ENCODE data around the gene TRIM43. TPM values are rescaled to one million over a fixed set of nuclear protein-coding genes. Genes with fewer than 3 reads are reported as not detected.
"Not testable (repeated sequence)": the region's sequence is repeated elsewhere in the genome, so short reads cannot be mapped to it uniquely, and the experiment has no call there.

TRIM43 gene
- total RNA-seq, 2 donors from 2014 or later: not detected

DNA sequence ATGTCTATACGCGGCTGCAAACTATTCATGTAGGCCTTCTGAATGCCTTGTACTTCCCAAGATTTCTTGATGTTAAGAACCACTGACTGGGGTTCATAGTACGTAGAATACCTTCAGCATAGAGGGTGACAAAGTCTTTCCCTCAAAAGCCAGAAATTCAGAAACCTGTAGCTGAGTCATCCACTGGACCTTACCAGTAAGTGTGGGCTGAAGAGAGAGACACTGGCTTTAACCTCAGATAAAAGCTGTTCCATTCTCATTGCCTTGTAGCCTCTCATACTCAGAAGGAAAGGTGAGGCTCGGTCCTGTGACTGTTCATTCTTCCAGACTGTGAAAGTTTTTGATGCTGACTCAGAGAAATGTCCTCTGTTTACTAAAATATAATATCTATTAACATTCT, 9.5 kb downstream of the TRIM43 start:
- DNase-seq; H3K4me3 ChIP-seq (ENCODE audit: low read length); H3K9ac ChIP-seq (ENCODE audit: extremely low read depth, low read length, poor library complexity, severe bottlenecking); H3K9me3 ChIP-seq (ENCODE audit: control insufficient read depth, low read length); H3K27me3 ChIP-seq (ENCODE audit: control insufficient read depth, insufficient read depth, low read length, poor library complexity, severe bottlenecking); H3K4me3 Mint-ChIP-seq; H3K4me1 ChIP-seq (ENCODE audit: control insufficient read depth, insufficient read depth, low read length); H3K27ac ChIP-seq (ENCODE audit: low read depth, low read length); H3K36me3 Mint-ChIP-seq (ENCODE audit: low read depth); H3K27me3 Mint-ChIP-seq (ENCODE audit: insufficient read depth); H3K4me1 Mint-ChIP-seq; H3K9me3 Mint-ChIP-seq; H3K36me3 ChIP-seq (ENCODE audit: control insufficient read depth, insufficient read depth, low read length); H3K27ac Mint-ChIP-seq: not testable (repeated sequence)
- no CpG with 5 or more reads among the region's 4 CpGs for WGBS, 2 experiments (ENCODE audit: insufficient coverage in 1 of 2, insufficient read length in 1 of 2)

DNA sequence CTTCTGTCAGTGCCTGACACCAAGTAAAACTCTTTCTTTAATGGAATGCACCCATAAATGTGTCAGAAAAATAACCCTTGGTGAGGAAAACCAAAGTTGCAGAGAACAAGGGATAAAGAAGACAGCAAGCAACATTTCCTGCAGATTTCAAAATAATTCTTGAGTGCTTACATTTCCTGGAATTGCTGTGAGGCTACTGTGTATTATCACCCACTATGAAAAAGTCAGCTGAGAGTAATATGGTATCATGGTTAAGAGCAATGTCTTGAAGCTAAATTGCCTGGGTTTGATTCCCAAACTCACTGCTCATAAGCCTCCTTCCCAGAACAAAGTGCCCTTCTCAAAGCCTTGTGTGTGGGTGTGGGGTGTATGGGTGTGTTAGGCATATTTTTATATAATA, 10.3 kb downstream of the TRIM43 start:
- not testable (repeated sequence) for H3K4me3 Mint-ChIP-seq, H3K4me1 Mint-ChIP-seq

DNA sequence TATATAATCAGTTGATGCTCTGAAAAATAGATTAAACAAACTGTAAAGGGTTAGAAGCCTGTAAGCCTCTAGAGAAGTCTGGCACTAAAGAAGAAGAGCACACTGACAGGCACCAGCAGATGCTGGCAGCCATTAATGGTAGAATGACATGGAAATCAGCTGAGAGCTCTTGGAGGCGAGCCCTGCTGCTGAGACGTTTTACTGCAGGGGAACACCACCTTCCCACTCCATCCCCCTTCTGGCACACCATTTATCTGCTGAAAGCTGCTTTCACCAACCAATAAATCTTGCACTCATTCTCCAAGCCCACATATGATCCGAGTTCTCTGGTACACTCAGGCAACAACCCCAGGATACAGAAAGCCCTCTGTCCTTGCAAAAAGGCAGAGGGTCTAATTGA, 16.6 kb downstream of the TRIM43 start:
- not testable (repeated sequence) for H3K27ac Mint-ChIP-seq; H3K4me3 Mint-ChIP-seq; H3K27me3 ChIP-seq (ENCODE audit: control insufficient read depth, insufficient read depth, low read length, poor library complexity, severe bottlenecking); H3K4me1 ChIP-seq (ENCODE audit: control insufficient read depth, insufficient read depth, low read length); H3K27me3 Mint-ChIP-seq (ENCODE audit: insufficient read depth); DNase-seq; H3K27ac ChIP-seq (ENCODE audit: low read depth, low read length); H3K9me3 ChIP-seq (ENCODE audit: control insufficient read depth, low read length); H3K4me3 ChIP-seq (ENCODE audit: low read length); H3K9me3 Mint-ChIP-seq; H3K36me3 ChIP-seq (ENCODE audit: control insufficient read depth, insufficient read depth, low read length); H3K9ac ChIP-seq (ENCODE audit: extremely low read depth, low read length, poor library complexity, severe bottlenecking); H3K36me3 Mint-ChIP-seq (ENCODE audit: low read depth); H3K4me1 Mint-ChIP-seq
- WGBS, 2 experiments (ENCODE audit: insufficient coverage in 1 of 2, insufficient read length in 1 of 2): no CpG with 5 or more reads among the region's 3 CpGs

More for the DNA sequence above, 10.3 kb downstream of the TRIM43 start:
- H3K27me3 Mint-ChIP-seq (ENCODE audit: insufficient read depth); H3K27ac Mint-ChIP-seq; H3K27me3 ChIP-seq (ENCODE audit: control insufficient read depth, insufficient read depth, low read length, poor library complexity, severe bottlenecking); H3K36me3 Mint-ChIP-seq (ENCODE audit: low read depth); H3K4me3 ChIP-seq (ENCODE audit: low read length); H3K9me3 ChIP-seq (ENCODE audit: control insufficient read depth, low read length); H3K4me1 ChIP-seq (ENCODE audit: control insufficient read depth, insufficient read depth, low read length); H3K9me3 Mint-ChIP-seq; H3K9ac ChIP-seq (ENCODE audit: extremely low read depth, low read length, poor library complexity, severe bottlenecking); DNase-seq; H3K27ac ChIP-seq (ENCODE audit: low read depth, low read length); H3K36me3 ChIP-seq (ENCODE audit: control insufficient read depth, insufficient read depth, low read length): not testable (repeated sequence)

DNA sequence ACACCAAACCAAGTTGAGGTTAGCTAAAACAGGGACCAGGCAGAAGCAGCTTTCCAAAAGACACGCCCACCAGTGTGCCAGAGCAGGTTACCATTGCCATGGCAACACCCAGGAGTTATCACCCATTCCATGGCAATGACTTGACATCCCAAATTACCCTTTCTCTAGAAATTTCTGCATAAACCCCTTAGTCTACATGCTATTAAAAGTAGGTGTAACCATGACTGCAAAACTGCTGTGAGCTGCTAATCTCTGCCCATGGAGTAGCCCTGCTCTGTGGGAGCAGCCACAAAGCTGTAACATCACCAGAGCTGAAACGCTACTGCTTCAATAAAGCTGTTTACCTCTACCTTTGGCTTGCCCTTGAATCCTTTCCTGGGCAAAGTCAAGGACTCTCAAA, 18.0 kb downstream of the TRIM43 start:
- not testable (repeated sequence) for H3K27me3 Mint-ChIP-seq (ENCODE audit: insufficient read depth); H3K27me3 ChIP-seq (ENCODE audit: control insufficient read depth, insufficient read depth, low read length, poor library complexity, severe bottlenecking); H3K4me1 Mint-ChIP-seq; H3K36me3 ChIP-seq (ENCODE audit: control insufficient read depth, insufficient read depth, low read length); H3K9me3 ChIP-seq (ENCODE audit: control insufficient read depth, low read length); H3K4me3 ChIP-seq (ENCODE audit: low read length); H3K27ac ChIP-seq (ENCODE audit: low read depth, low read length); H3K9ac ChIP-seq (ENCODE audit: extremely low read depth, low read length, poor library complexity, severe bottlenecking); H3K36me3 Mint-ChIP-seq (ENCODE audit: low read depth); H3K27ac Mint-ChIP-seq; H3K9me3 Mint-ChIP-seq; H3K4me3 Mint-ChIP-seq; H3K4me1 ChIP-seq (ENCODE audit: control insufficient read depth, insufficient read depth, low read length); DNase-seq
- no CpG with 5 or more reads among the region's 2 CpGs for WGBS, 2 experiments (ENCODE audit: insufficient coverage in 1 of 2, insufficient read length in 1 of 2)

DNA sequence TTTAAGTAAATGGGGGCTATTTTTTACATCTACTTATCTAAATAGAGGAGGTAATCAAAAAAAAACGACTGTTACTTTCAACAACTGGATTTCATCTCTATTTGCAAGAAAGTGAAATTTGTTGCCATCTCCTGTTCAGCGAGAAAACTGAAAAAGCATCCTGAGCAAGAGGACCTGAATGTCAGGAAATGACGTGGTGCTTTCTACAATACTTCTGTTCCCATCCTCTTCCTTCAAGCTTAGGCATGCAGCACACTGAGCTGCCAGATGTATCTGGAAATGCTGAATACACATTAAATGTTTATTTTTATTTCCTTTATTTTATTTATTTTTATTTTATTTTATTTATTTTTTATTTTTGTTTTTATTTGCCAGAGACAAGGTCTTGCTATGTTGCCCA, 21.2 kb downstream of the TRIM43 start:
- H3K4me1 Mint-ChIP-seq; H3K4me3 ChIP-seq (ENCODE audit: low read length); H3K27ac Mint-ChIP-seq; H3K9ac ChIP-seq (ENCODE audit: extremely low read depth, low read length, poor library complexity, severe bottlenecking); DNase-seq; H3K4me3 Mint-ChIP-seq; H3K27me3 ChIP-seq (ENCODE audit: control insufficient read depth, insufficient read depth, low read length, poor library complexity, severe bottlenecking); H3K9me3 Mint-ChIP-seq; H3K36me3 Mint-ChIP-seq (ENCODE audit: low read depth); H3K27me3 Mint-ChIP-seq (ENCODE audit: insufficient read depth); H3K36me3 ChIP-seq (ENCODE audit: control insufficient read depth, insufficient read depth, low read length); H3K9me3 ChIP-seq (ENCODE audit: control insufficient read depth, low read length); H3K27ac ChIP-seq (ENCODE audit: low read depth, low read length); H3K4me1 ChIP-seq (ENCODE audit: control insufficient read depth, insufficient read depth, low read length): not testable (repeated sequence)
- WGBS, 2 experiments (ENCODE audit: insufficient coverage in 1 of 2, insufficient read length in 1 of 2): no CpG with 5 or more reads among the region's 3 CpGs

DNA sequence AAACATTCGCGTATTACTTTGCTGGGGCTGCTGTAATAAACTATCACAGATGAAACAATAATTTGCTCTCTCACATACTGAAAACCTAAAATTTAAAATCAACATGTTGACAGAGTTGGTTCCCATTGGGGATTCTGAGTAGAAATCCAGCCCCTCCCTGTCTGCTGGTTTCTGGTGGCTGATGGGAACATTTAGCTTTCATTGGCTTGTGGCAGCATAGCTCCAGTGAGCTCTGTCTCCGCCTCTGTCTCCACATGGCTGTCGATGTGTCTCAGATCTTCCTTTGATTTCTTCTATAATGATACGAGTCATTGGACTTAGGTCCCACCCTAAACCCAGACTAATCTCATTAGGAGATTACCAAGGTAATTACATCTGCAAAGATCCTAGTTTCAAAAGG, 30.9 kb downstream of the TRIM43 start:
- H3K4me1 ChIP-seq (ENCODE audit: control insufficient read depth, insufficient read depth, low read length); H3K27ac Mint-ChIP-seq; H3K9ac ChIP-seq (ENCODE audit: extremely low read depth, low read length, poor library complexity, severe bottlenecking); H3K4me3 Mint-ChIP-seq; H3K27ac ChIP-seq (ENCODE audit: low read depth, low read length); H3K4me1 Mint-ChIP-seq; H3K27me3 Mint-ChIP-seq (ENCODE audit: insufficient read depth); H3K4me3 ChIP-seq (ENCODE audit: low read length); H3K9me3 ChIP-seq (ENCODE audit: control insufficient read depth, low read length); DNase-seq; H3K27me3 ChIP-seq (ENCODE audit: control insufficient read depth, insufficient read depth, low read length, poor library complexity, severe bottlenecking); H3K9me3 Mint-ChIP-seq; H3K36me3 ChIP-seq (ENCODE audit: control insufficient read depth, insufficient read depth, low read length); H3K36me3 Mint-ChIP-seq (ENCODE audit: low read depth): not testable (repeated sequence)
- no CpG with 5 or more reads among the region's 5 CpGs for whole genome bisulfite sequencing, 2 experiments (ENCODE audit: insufficient coverage in 1 of 2, insufficient read length in 1 of 2)

DNA sequence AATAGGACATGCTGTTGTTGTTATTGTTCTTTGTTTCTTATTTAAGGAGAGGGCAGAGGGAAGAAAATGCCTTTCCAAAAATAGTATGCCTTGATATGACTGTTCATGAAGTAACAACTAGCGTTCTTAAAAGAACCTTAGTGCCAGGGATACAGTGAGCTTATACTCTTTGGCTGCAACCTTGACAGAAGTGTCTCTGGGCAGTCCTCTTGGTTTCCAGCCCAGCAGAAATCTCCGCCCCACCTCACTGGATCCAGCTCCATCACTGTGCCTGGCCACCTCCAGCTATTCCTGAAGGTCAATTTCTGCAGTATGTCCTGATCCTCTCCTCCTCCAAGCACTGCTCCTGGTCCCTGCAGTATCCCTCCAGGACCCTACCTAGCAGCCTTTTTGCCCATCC, 39.2 kb downstream of the TRIM43 start:
- H3K36me3 ChIP-seq (ENCODE audit: control insufficient read depth, insufficient read depth, low read length); H3K4me3 ChIP-seq (ENCODE audit: low read length); H3K9me3 ChIP-seq (ENCODE audit: control insufficient read depth, low read length); H3K27ac ChIP-seq (ENCODE audit: low read depth, low read length); H3K27me3 Mint-ChIP-seq (ENCODE audit: insufficient read depth); H3K27ac Mint-ChIP-seq; H3K9me3 Mint-ChIP-seq; H3K36me3 Mint-ChIP-seq (ENCODE audit: low read depth); H3K9ac ChIP-seq (ENCODE audit: extremely low read depth, low read length, poor library complexity, severe bottlenecking); DNase-seq; H3K4me1 Mint-ChIP-seq; H3K27me3 ChIP-seq (ENCODE audit: control insufficient read depth, insufficient read depth, low read length, poor library complexity, severe bottlenecking); H3K4me3 Mint-ChIP-seq; H3K4me1 ChIP-seq (ENCODE audit: control insufficient read depth, insufficient read depth, low read length): not testable (repeated sequence)
- no CpG with 5 or more reads among the region's 2 CpGs for WGBS, 2 experiments (ENCODE audit: insufficient coverage in 1 of 2, insufficient read length in 1 of 2)
